T-helper 1 cell treated with Interleukin-12 subunit alpha and Interleukin-12 subunit beta and Interleukin-4 antibody, amounts not matched to agents 30 μg/mL and 1 μg/mL, for 36 hours (primary cell): ENCODE results near the gene KIF5A.
"Not testable (repeated sequence)": the region's sequence is repeated elsewhere in the genome, so short reads cannot be mapped to it uniquely, and the experiment has no call there.

ENCODE experiments used
- H3K27ac Mint-ChIP-seq: one replicate; pipeline ENCODE4 v1.8.0; 2021; ENCODE audit warnings: mild to moderate bottlenecking, mixed read lengths
- H3K27me3 Mint-ChIP-seq: one replicate; pipeline ENCODE4 v1.8.0; 2021; ENCODE audit warnings: low read depth, mixed read lengths
- H3K36me3 Mint-ChIP-seq: one replicate; pipeline ENCODE4 v1.8.0; 2021; ENCODE audit warnings: low read depth, mixed read lengths
- H3K4me1 Mint-ChIP-seq: one replicate; pipeline ENCODE4 v1.8.0; 2021; ENCODE audit warnings: low read depth, mixed read lengths
- H3K4me3 Mint-ChIP-seq: one replicate; pipeline ENCODE4 v1.8.0; 2021; ENCODE audit warnings: mild to moderate bottlenecking, moderate library complexity, mixed read lengths
- H3K9me3 Mint-ChIP-seq: one replicate; pipeline ENCODE4 v1.8.0; 2021; ENCODE audit warnings: mixed read lengths

Gene KIF5A

GRCh38 chr12:57552306-57552651, 2.4 kb downstream of the KIF5A start:
- H3K4me3 Mint-ChIP-seq, result no peak overlapping the region
- H3K4me1 Mint-ChIP-seq, result peaks cover 17% of the 10 kb centered on the region
- no peaks in the 10 kb centered on the region for H3K9me3 Mint-ChIP-seq
- H3K27ac Mint-ChIP-seq, result no peak overlapping the region
- peaks cover 31% of the 10 kb centered on the region for H3K27me3 Mint-ChIP-seq
- no peaks in the 10 kb centered on the region for H3K36me3 Mint-ChIP-seq

GRCh38 chr12:57552835-57553313, 3.0 kb downstream of the KIF5A start:
- Mint-ChIP-seq H3K27me3 (peaks cover 27% of the 10 kb centered on the region), H3K27ac (no peak overlapping the region), H3K4me1 (peaks cover 11% of the 10 kb centered on the region), H3K36me3 (no peaks in the 10 kb centered on the region), H3K4me3 (no peak overlapping the region), H3K9me3 (no peaks in the 10 kb centered on the region)

- peaks cover 9% of the 10 kb centered on the region for H3K4me1 Mint-ChIP-seq
- no peaks in the 10 kb centered on the region for H3K9me3 Mint-ChIP-seq
- H3K4me3 Mint-ChIP-seq, result no peak overlapping the region
- H3K27ac Mint-ChIP-seq, result no peak overlapping the region
- peaks cover 20% of the 10 kb centered on the region for H3K27me3 Mint-ChIP-seq
- H3K36me3 Mint-ChIP-seq, result no peaks in the 10 kb centered on the region
Observed at GRCh38 chr12:57553343-57554202, 3.7 kb downstream of the KIF5A start.

GRCh38 chr12:57554453-57554852, 4.6 kb downstream of the KIF5A start:
- peaks cover 12% of the 10 kb centered on the region for H3K27me3 Mint-ChIP-seq
- no peaks in the 10 kb centered on the region for H3K36me3 Mint-ChIP-seq
- no peak overlapping the region for H3K27ac Mint-ChIP-seq
- no peak overlapping the region for H3K4me3 Mint-ChIP-seq
- no peaks in the 10 kb centered on the region for H3K9me3 Mint-ChIP-seq
- peaks cover 3% of the 10 kb centered on the region for H3K4me1 Mint-ChIP-seq

- Mint-ChIP-seq H3K36me3 (no peaks in the 10 kb centered on the region), H3K9me3 (no peaks in the 10 kb centered on the region), H3K4me1 (peaks cover 2% of the 10 kb centered on the region), H3K27ac (no peak overlapping the region), H3K27me3 (peaks cover 11% of the 10 kb centered on the region), H3K4me3 (no peak overlapping the region)
Observed at GRCh38 chr12:57554897-57555296, 5.1 kb downstream of the KIF5A start.

- Mint-ChIP-seq H3K9me3 (no peaks in the 10 kb centered on the region), H3K36me3 (no peaks in the 10 kb centered on the region), H3K4me3 (no peak overlapping the region), H3K27me3 (peaks cover 18% of the 10 kb centered on the region), H3K4me1 (no peaks in the 10 kb centered on the region), H3K27ac (no peak overlapping the region)
Observed at GRCh38 chr12:57558864-57559263, 9.0 kb downstream of the KIF5A start.

- Mint-ChIP-seq H3K27ac (no peak overlapping the region), H3K4me1 (no peaks in the 10 kb centered on the region), H3K36me3 (no peaks in the 10 kb centered on the region), H3K4me3 (no peak overlapping the region), H3K9me3 (no peaks in the 10 kb centered on the region), H3K27me3 (peaks cover 11% of the 10 kb centered on the region)
Observed at GRCh38 chr12:57560516-57560915, 10.7 kb downstream of the KIF5A start.

- not testable (repeated sequence) for H3K4me1 Mint-ChIP-seq, H3K27ac Mint-ChIP-seq, H3K4me3 Mint-ChIP-seq, H3K36me3 Mint-ChIP-seq, H3K9me3 Mint-ChIP-seq
- H3K27me3 Mint-ChIP-seq, result peaks cover 11% of the 10 kb centered on the region
Observed at GRCh38 chr12:57561117-57561516, 11.3 kb downstream of the KIF5A start.

- H3K9me3 Mint-ChIP-seq, result no peaks in the 10 kb centered on the region
- peaks cover 11% of the 10 kb centered on the region for H3K27me3 Mint-ChIP-seq
- no peak overlapping the region for H3K27ac Mint-ChIP-seq
- H3K4me3 Mint-ChIP-seq, result no peak overlapping the region
- H3K36me3 Mint-ChIP-seq, result no peaks in the 10 kb centered on the region
- H3K4me1 Mint-ChIP-seq, result no peaks in the 10 kb centered on the region
Observed at GRCh38 chr12:57563358-57563757, 13.5 kb downstream of the KIF5A start.

- Mint-ChIP-seq H3K9me3 (no peaks in the 10 kb centered on the region), H3K4me3 (no peak overlapping the region), H3K36me3 (no peaks in the 10 kb centered on the region), H3K27me3 (peaks cover 11% of the 10 kb centered on the region), H3K4me1 (no peaks in the 10 kb centered on the region), H3K27ac (no peak overlapping the region)
Observed at GRCh38 chr12:57564178-57564740, 14.4 kb downstream of the KIF5A start.

GRCh38 chr12:57568838-57569237, 19.0 kb downstream of the KIF5A start:
- Mint-ChIP-seq H3K4me1 (no peaks in the 10 kb centered on the region), H3K27me3 (no peaks in the 10 kb centered on the region), H3K27ac (no peak overlapping the region), H3K4me3 (no peak overlapping the region), H3K9me3 (no peaks in the 10 kb centered on the region), H3K36me3 (no peaks in the 10 kb centered on the region)

GRCh38 chr12:57569858-57570257, 20.0 kb downstream of the KIF5A start:
- H3K9me3 Mint-ChIP-seq, result no peaks in the 10 kb centered on the region
- H3K27me3 Mint-ChIP-seq, result no peaks in the 10 kb centered on the region
- no peaks in the 10 kb centered on the region for H3K36me3 Mint-ChIP-seq
- H3K4me1 Mint-ChIP-seq, result no peaks in the 10 kb centered on the region
- no peak overlapping the region for H3K27ac Mint-ChIP-seq
- no peak overlapping the region for H3K4me3 Mint-ChIP-seq

- H3K4me3 Mint-ChIP-seq, H3K27me3 Mint-ChIP-seq, H3K9me3 Mint-ChIP-seq, H3K36me3 Mint-ChIP-seq, H3K4me1 Mint-ChIP-seq, H3K27ac Mint-ChIP-seq: not testable (repeated sequence)
Observed at GRCh38 chr12:57570438-57570837, 20.6 kb downstream of the KIF5A start.

GRCh38 chr12:57571926-57572762, 22.3 kb downstream of the KIF5A start:
- no peak overlapping the region for H3K4me3 Mint-ChIP-seq
- no peak overlapping the region for H3K27ac Mint-ChIP-seq
- H3K27me3 Mint-ChIP-seq, result no peaks in the 10 kb centered on the region
- no peaks in the 10 kb centered on the region for H3K9me3 Mint-ChIP-seq
- no peaks in the 10 kb centered on the region for H3K36me3 Mint-ChIP-seq
- H3K4me1 Mint-ChIP-seq, result no peaks in the 10 kb centered on the region

GRCh38 chr12:57574795-57575194, 25.0 kb downstream of the KIF5A start:
- no peak overlapping the region for H3K4me3 Mint-ChIP-seq
- H3K9me3 Mint-ChIP-seq, result no peaks in the 10 kb centered on the region
- H3K27me3 Mint-ChIP-seq, result no peaks in the 10 kb centered on the region
- no peaks in the 10 kb centered on the region for H3K4me1 Mint-ChIP-seq
- H3K27ac Mint-ChIP-seq, result no peak overlapping the region
- no peaks in the 10 kb centered on the region for H3K36me3 Mint-ChIP-seq
